Measurements from ENCODE around the gene TES.

Gene TES

DNA sequence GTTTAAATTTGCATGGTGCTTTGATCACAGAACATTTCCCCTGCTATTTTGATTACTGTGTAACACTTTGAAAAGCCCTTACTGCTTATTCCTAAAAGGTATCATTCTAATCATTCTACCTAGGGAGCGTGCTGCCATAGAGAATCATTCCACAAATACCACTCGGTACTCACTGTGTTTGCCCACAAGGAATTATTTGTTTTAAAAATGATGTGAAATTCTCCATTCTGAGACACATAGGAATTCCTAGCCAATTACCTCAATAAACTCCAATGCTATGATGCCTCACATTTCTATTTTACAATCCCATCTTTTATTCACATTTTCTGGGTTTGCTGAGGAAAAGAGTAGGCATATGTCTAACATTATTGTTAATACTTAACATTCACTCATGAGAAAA, 16.2 kb upstream of the TES start:
- no peak for DNase-seq

DNA sequence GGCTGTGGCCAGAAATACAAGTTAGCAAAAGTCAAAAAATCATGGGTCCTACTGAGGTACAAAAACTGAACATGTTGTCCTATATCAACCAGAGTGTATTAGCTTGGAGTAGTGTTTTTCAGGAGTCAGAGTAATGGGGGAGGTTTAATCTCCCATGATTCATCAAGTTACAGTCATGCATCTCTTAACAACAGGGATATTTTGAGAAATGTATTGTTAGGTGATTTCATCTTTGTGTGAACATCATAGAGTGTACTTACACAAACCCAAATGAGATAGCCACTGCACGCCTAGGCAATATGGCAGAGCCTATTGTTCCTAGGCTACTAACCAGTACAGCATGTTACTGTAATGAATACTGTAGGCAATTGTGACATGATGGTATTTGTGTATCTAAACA, 14.9 kb upstream of the TES start:
- no peak for DNase-seq

DNA sequence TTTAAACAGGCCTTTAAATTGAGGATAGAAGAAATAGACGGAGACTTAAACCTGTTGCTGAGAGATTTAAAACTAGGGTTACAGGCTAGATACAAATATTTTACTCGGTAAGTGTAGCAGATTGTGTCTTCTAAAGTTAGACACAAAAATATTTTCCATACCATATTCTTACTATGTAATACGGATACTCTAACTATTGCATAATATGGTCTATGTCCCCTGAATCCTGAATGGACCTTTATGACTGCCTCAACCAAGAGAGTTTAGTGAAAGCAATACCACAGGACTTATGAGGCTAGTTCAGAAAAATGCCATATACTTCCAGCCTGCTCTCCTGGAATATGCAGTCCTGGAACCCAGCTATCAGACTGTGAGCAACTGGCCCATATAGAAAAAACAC, 13.4 kb upstream of the TES start:
- DNase-seq: no peak

DNA sequence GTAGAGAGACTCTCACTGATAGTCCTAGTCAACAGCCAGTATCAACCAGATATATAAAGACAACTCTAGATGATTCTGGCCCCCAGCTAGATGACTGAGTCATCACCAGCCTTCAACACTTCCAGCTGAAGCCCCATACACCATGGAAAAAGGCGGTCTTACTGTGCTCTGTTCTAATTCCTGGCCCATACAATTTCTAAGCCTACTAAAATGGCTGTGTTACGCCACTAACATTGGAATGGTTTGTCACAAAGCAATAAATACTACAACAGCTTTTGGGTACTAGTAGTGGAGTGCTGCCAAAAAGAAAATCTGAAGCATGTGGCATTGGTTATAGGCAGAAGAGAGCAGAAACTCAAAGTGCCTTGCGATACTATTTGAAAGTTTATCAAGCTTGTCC, 13.0 kb upstream of the TES start:
- DNase-seq: no peak

DNA sequence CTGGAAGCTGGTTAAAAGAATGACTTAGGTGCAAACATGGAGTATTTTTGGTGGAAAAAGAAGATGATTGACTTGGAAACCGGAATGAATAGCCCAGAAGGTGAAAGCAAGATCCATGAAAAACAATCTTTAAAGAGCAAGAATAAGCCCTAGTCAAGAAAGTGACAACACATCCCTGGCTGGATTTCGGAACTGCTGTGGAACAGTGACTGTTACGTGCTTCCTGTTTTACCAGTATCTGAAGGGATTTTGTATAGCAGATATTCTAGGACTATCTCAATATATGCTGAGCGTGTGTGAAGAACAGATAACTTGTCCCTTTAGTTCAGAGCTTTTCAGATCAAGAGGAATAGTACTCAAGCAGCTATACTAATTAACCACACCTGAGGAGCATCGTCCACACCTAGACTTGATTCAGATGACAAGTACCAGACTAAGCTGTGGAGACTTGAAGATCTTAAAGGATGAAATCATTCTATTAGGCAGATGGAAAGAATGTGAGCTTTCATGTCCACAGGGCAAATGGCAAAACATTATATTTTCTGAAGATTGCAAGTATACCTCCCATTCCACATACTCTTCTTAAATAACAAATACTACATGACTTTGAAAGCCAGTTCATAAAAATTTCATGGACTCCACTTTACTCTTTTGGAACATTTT, 11.5 kb upstream of the TES start:
- DNase-seq: no peak

DNA sequence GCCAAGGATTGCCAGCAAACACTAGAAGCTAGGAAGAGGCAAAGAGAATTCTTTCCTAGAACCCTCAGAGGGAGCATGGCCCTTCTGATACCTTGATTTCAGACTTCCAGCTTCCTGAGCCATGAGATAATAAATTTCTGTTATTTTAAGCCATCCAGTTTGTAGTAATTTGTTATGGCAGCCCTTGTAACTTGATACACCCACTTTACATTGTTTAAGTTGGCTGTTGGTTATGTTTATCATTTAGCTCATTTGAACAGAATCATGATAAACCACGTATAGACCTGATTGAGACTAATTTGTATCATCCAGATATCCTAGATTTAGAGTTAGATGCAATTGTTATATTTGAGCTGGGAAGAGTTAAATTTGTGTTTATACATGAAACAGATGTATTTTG, 9.4 kb upstream of the TES start:
- DNase-seq: no peak

DNA sequence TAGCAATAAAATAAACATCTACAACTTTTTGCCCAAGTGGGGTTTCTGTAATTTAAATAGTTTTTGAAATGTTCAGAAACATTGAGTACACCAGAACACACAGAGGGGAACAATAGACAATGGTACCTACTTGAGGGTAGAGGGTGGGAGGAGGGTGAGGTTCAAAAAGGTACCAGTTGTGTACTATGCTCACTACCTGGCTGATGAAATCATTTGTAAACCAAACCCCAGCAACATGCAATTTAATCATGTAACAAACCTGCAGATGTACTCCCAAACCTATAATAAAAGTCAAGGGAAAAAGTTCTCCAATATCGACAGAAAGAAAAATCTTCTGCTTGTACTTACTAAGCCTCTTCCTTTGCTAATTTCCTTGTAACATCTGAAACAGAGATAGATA, 4.2 kb upstream of the TES start:
- DNase-seq: no peak

DNA sequence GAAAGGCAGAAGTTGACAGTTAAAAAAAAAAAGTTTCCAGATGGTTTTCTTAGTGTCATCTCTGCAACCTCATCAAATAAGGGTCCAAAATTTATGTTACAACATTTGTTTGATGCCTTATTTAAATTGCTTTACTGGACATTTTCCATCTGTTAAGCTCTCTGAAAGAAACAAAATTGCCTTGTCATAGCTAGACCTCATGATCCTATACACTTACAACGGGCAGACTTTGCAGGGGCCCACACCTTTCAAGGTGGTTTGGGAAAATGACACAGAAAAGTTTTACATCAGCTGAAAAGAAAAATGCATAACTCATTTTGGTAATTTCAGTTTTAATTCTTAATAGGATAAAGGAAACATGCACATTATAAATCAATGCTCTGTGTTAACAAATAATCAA, 1.4 kb upstream of the TES start:
- no peak for DNase-seq

DNA sequence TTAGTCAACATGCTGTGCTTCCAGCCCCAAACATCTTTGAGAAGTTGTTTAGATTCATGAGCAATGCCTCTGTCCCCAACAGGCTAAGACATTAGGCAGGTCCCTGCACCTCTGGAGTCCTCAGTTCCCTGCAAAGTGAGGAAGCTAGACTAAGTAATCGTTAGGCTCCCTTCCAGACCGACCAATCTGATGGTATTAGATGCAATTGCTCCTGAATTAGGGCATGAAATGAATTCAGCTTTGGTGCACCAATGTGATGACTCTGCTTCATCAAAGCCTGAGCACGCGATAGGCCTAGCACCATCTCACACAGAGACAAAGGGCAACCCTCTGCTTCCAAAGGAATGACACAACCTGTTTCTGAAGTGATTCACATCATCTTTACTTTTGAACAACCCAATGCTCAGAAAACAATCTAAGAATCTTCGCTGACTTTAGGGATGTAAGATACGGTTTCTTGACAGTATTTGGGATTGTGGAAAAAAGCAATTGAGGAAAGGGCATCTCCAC, 723 bp upstream of the TES start:
- DNase-seq: no peak

DNA sequence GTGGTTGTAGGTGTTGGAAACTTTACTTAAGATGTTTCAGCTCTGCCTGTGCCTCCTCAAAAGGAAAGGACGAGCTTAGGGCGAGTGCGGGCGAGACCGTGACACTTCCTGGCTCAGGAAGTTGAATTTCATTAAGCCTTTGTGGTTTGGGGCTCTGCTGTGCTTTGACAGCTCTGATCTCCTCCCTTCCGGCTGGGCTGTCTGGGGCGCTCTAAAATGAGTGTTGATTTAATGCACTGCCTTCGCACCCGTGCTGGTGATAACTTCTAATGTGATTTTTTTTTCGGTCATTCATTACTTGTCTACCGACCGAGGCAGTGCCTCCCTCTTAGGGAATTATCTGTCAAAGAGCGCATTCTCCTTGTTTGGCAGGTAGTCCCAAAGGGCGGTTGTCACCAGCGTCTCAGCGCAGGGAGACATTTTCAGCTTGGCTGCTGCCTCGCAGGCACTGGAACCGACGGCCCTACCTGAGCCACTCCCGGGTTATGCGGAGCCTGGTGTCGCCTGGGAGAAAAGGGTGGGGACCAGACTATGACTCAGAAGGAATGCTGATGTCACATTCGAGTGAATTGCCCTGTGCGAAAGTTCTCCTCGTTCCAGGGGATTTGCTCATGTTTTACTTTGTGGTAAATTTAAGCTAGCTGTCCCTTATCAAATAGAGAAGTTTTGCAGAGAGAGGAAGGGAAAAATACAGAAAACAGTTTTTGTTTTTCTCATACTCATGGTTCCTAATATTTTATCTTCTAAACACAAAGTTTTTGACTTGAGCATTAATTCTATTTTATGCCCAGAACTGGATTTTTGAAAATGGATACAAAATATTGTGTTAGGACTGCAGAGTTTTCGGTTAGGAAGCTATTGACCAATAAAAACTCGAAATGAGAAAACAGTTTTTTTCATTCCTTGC, 920 bp downstream of the TES start:
- peak; percentile 86 for DNase-seq

DNA sequence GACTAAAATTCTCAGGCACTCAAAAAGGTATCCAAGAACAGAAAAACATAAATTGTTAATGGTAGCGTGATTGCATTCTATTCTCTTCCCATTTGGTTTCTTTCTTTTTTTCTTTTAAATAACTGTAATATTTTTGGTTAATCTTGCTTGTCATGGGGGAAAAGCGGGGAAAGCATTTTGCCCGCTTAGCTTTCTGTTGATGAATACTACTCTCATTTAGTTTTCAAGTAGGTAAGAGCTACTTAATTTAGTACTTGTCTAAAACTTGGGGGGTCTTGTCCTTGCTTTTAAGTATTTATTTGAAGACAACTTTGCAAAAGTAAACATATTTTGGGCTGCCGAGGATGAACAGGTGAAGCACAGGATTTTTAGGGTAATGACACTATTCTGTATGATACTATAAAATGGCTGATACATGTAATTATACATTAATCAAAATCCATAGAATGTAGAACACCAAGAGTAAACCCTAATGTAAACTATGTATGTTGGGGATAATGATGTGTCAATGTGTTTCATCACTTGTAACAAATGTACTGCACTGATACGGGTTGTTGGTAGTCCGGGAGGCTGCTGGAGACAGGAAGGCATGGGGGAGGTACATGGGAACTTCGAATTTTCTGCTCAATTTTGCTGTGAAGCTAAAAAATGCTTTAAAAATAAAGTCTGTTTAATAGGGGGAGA, 1.7 kb downstream of the TES start:
- peak; percentile 39 for DNase-seq

DNA sequence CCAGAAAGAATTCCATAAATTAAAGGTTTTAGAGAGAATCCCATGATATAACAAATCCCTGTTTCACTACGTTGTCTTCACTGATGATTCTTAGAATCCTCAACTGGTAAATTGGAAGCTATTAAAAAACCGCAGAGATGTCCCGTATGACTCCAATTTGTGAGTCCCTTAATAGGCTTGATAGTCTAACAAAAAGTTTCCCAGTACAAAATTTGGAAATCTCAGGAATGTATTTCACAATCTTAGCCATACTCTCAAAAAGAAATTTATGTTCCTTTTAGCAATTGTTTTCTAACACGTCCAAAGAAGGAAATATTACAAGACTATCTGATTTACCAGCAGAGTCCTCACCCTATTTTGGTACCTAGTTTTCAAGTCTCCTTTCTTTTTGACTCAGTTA, 2.5 kb downstream of the TES start:
- DNase-seq: no peak

DNA sequence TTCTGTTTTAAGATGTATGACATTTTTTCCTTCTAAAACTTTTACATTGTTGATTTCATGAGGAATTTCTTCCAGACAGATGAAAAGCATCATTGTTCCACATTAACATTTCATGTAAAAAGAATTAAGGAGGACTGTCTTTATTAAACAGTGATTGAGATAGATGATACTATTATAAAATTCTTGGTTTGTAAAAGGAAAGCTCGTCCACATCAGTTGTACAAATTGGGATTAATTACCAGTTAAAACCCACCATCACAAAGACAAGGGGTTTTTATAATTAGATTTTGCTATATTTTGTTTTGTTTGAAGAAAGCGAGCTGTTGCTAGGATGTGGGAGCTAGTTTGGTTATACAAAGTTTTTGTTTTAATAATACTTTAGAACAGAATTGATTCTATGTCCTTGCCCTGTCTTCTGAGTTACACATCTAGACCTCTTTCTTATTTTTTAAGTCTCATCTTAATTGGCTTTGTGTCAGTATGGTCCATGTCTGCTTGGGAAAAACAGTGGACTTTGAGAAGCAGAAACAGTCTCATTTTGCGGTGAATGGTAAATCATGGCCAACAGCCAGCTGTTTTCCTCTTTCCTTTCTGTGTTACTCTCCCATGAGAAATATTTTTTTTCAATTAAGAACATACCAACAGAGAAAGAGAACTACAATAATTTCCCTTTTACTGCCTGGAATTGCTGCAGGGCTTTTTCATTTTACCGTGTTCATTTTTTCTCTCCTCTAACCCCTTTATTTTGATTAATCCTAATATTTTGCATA, 3.2 kb downstream of the TES start:
- DNase-seq: no peak

DNA sequence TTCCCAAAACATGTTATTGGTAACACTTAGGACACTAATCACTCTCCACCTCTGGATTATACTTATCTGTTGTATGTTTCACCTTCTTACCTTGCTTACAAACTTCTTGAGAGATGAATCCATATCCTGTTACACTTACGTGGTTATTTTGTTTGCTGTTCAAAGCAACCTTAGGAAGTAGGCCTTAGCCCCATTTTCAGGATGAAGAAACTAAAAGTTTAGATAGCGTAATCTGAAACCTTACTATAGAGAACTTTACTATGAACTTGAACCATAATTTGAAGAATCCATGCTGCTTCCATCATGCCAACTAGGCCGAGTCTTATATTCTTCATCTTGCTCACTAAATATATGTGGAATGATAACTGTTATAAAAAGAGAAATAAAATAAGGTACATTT, 4.6 kb downstream of the TES start:
- DNase-seq: no peak

DNA sequence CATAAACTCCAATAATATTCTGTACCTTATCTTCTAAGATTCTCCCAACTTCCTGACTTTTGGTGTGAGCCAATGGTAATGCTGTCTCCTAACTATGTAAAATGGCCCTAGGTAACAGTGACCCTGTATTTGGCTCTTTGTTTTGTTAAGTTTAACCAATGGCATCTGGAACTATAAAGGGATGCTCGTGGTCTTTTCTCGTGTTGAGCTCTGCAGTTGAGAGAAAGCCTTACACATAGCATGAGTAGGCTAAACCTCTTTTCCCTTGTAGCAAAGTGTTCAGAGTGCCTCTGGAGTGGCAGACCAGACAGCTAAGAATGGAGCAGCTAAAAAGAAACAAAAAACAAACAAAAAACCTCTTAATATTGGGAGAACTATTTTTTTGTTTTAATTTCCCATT, 5.2 kb downstream of the TES start:
- no peak for DNase-seq

DNA sequence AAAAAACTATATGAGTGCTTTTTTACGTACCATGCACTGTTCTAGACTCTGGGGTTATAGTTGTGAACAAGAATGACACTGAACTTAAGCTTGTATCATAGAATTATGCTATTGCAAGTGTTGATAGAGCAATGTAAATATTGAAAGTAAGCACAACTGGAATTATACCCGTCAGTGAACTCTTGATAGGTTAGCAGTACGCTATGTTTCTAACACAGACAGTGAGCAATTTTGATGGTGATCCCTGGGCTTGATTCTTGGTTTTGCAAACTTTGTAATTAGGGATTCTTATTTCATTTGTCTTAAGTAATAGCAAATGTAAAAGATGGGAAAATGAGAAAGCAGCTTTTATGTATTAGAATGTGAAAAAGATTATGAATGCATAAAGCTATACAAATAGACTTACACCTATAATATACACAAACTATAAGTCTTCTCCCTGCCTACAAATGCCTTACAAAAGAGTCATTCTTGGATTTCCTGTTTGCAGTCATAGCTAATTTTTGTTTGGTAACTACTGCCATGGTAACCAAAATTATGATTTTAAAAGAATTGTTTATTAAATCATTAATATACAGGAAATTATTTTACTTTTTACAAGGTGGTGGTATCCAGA, 6.7 kb downstream of the TES start:
- peak; percentile 34 for DNase-seq

DNA sequence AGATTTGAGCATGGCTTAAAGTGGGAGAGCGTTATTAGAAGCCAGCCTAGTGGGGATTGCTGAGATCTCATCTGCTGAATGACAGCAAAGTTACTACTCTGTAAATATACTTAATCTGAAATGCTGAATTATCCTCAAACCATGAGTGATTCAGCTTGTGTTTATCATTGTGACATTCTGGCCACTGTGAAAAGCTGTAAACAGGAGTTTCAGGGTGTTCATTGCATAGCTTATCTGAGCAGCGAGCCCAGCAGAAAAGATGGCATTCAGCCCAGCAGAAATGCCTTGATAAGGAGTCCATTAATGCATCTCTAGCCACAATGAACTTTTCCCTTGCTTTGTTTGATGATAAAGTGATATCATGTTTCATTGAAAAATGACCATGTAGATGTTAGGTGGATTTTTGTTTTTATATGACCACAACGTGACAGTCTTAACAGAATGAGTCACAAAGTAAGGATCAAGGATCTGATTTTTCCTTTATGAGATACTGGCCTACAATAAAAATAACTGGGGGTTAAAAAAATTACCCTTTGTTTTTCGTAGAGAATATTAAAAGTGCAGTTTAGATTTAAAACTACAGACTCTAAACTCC, 7.8 kb downstream of the TES start:
- DNase-seq: no peak

DNA sequence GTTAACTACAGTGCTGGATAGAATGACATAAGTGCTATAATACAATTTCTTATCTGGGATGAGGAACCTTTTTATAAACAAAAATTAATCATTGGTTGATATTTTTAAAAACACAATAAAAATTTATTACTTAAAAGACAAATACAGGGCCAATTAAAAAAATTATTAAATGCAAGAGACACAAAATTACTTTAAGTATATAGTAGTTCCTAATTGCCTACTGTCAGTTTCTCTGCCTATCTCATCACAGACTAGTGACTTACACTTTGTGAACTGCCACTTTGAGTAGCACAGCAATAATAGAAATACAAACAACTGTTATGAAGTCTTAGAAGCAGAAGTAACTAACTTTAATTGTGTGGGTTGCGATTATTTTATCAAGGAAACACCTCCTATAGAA, 8.4 kb downstream of the TES start:
- DNase-seq: no peak

DNA sequence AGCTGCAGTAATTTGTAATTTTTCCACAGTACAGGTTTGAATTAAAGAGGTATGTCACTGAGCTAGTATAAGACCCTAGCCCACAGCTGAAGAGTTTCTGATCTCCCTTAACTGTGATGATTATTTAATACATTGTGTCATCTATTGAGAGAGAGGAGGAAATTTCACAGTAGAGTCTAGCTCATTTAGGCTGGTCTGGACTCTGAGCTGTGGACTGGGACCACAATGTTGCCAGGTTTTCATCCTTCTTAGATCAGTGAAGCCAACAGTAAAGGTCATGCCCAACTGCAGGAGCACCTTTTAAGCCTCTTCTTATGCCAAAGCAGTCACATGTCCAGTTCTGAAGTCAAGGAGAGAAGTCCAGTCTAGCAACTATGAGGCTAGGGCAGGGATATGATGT, 8.9 kb downstream of the TES start:
- no peak for DNase-seq

DNA sequence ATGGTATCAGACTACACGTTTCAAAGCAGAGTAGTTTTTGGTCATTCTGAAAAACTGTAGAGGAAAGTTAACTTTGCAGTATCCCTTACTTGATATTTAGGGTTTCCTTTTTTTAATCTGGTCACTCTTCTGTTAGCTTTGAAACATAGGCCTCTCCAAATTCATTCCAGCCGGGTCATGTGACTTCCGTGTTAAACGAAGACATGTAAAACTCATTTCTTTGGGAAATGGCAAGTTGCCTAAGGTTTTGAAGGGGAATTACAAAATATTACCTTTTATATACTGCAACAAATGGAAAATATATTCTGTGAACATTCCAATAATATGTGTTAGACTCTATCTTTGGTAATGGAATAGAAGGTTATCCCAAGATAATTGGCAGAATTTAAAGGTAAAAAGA, 9.5 kb downstream of the TES start:
- no peak for DNase-seq

DNA sequence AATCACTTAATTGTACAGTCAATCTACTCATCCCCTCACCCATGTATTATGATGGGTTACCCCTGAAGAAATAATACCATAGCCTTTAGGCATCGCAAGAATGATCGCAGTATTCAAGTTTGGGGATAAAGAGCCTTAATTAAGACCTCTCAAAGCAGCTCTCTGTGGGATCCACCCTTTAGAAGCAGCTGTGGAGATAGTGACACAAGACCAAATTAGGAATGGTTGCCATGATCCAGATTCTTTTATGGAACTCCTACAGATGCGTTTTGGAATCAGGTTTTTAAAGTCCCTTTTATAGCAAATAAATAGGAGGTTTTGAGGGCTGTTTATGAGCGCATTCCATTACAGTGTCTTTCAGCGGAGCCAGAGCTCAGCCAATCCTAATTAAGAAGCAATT, 12.2 kb downstream of the TES start:
- DNase-seq: no peak

DNA sequence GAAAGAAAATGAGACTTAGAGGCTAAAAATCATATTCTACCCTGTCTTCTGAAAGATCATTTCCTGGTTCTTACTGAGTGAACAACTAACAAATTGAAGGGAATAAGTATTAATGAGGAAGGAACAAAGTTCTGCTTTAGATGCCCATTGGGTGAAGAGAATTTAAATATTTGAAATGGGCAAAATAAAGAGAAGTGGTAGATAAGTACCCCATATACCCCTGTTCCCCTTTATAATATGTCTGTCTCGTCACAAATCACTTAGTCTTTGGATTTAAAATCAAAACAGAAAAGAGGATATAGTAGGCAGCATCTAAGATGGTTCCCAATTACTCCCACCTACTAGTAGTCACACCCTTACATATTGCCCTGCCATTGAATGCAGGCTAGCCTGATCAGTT, 13.2 kb downstream of the TES start:
- DNase-seq: no peak
